H1 (cell line): ENCODE results near the gene GPR156. TPM values are rescaled to one million over a fixed set of nuclear protein-coding genes. Genes with fewer than 3 reads are reported as not detected.

ENCODE experiments used
- CTCF ChIA-PET: fragments of 300-600 bp; sonication (Branson Sonifier 250); formaldehyde crosslinking; loops from one replicate; lab custom pipeline; 2021; ENCODE audit not compliant: partially characterized antibody; lab: Charles Lee
- POLR2A ChIA-PET: fragments of 300-600 bp; sonication (Branson Sonifier 250); formaldehyde crosslinking; loops from one replicate; lab custom pipeline; 2021; ENCODE audit warnings: inconsistent platforms; ENCODE audit not compliant: partially characterized antibody; lab: Charles Lee
- DNase-seq, 2 experiments: peaks; one replicate each; pipeline versions ENCODE4 v3.0.0 to v3.0.0-alpha.2; 2010 to 2022; ENCODE audit warnings: low spot score in 2 of 2, low read depth in 1 of 2, mixed read lengths in 1 of 2
- FAIRE-seq: peaks from 2 replicates; lab custom pipeline; 2011; peaks lifted over from hg19 to GRCh38; lab: Jason Lieb, UNC
- H2AFZ ChIP-seq: 2 replicates; pipeline ENCODE4 v1.8.1; 2012; ENCODE audit warnings: low read length, inconsistent platforms
- H2AK5ac ChIP-seq: 2 replicates; pipeline ENCODE4 v1.6.1; 2013; ENCODE audit warnings: low read depth, low read length
- H2BK120ac ChIP-seq: replicated peaks from 2 replicates; pipeline ENCODE3; 2013; ENCODE audit warnings: low read depth, low read length, inconsistent platforms
- H2BK12ac ChIP-seq: 2 replicates; pipeline ENCODE4 v1.6.1; 2013; ENCODE audit warnings: low read depth, low read length
- H2BK15ac ChIP-seq: 2 replicates; pipeline ENCODE4 v1.6.1; 2013; ENCODE audit warnings: low read length
- H2BK20ac ChIP-seq: 2 replicates; pipeline ENCODE4 v1.6.1; 2013; ENCODE audit warnings: low read length
- H2BK5ac ChIP-seq: 2 replicates; pipeline ENCODE4 v1.6.1; 2013; ENCODE audit warnings: low read depth, low read length
- H3K14ac ChIP-seq: 2 replicates; pipeline ENCODE4 v1.6.1; 2013; ENCODE audit warnings: inconsistent platforms; ENCODE audit not compliant: insufficient read length
- H3K18ac ChIP-seq: 2 replicates; pipeline ENCODE4 v1.6.1; 2013; ENCODE audit warnings: low read length; ENCODE audit errors: extremely low read depth
- H3K23ac ChIP-seq: 2 replicates; pipeline ENCODE4 v1.6.1; 2013; ENCODE audit warnings: inconsistent platforms; ENCODE audit not compliant: insufficient read length
- H3K23me2 ChIP-seq: 2 replicates; pipeline ENCODE4 v1.6.1; 2013; ENCODE audit warnings: low read depth, low read length
- H3K27ac ChIP-seq: 2 replicates; pipeline ENCODE4 v1.6.1; 2011; ENCODE audit warnings: low read depth, low read length, inconsistent platforms
- H3K27me3 ChIP-seq, 4 experiments: replicated peaks in 1 of 4; 1 replicate in 1 of 4; 2 replicates in 3 of 4; pipeline versions ENCODE4 v1.6.1 to v1.8.1; 2011 to 2013; ENCODE audit warnings: low read length in 3 of 4, mild to moderate bottlenecking in 3 of 4, inconsistent platforms in 2 of 4, mixed read lengths in 2 of 4, moderate library complexity in 1 of 4; ENCODE audit not compliant: control insufficient read depth in 3 of 4, insufficient read depth in 3 of 4; ENCODE audit errors: extremely low read depth in 1 of 4
- H3K36me3 ChIP-seq, 4 experiments: 2 replicates each; pipeline versions ENCODE4 v1.6.1 to v1.8.1; 2011 to 2013; ENCODE audit warnings: mild to moderate bottlenecking in 4 of 4, low read length in 3 of 4, moderate library complexity in 2 of 4, control low read depth in 1 of 4, inconsistent platforms in 1 of 4; ENCODE audit not compliant: insufficient read depth in 4 of 4, control insufficient read depth in 2 of 4
- H3K4ac ChIP-seq: replicated peaks from 2 replicates; pipeline ENCODE3; 2013; ENCODE audit warnings: low read length, low read depth, mixed read lengths, inconsistent platforms; ENCODE audit not compliant: insufficient read length
- H3K4me1 ChIP-seq, 4 experiments: replicated peaks in 1 of 4; 1 replicate in 1 of 4; 2 replicates in 3 of 4; pipeline versions ENCODE4 v1.6.1 to v1.8.1; 2011 to 2013; ENCODE audit warnings: low read length in 3 of 4, inconsistent platforms in 2 of 4, mixed read lengths in 1 of 4; ENCODE audit not compliant: insufficient read depth in 4 of 4, control insufficient read depth in 3 of 4
- H3K4me2 ChIP-seq, 2 experiments: 2 replicates each; pipeline versions ENCODE4 v1.6.1 to v1.8.1; 2011 to 2013; ENCODE audit warnings: low read depth in 2 of 2, low read length in 2 of 2, control low read depth in 1 of 2, inconsistent platforms in 1 of 2, mild to moderate bottlenecking in 1 of 2; ENCODE audit not compliant: insufficient read depth in 1 of 2
- H3K4me3 ChIP-seq, 4 experiments: fragments of 200-600, 300-600 bp in 1 of 4; sonication (generic), shearing (Covaris generic), sonication (Bioruptor Twin) in 1 of 4; 2 replicates each; pipeline versions ENCODE4 v1.5.1 to v1.8.1; 2011 to 2016; ENCODE audit warnings: low read length in 4 of 4, low read depth in 3 of 4, control low read depth in 2 of 4, inconsistent platforms in 2 of 4, mild to moderate bottlenecking in 2 of 4, mixed read lengths in 1 of 4, moderate library complexity in 1 of 4; ENCODE audit not compliant: insufficient read depth in 2 of 4; ENCODE audit errors: extremely low read depth in 1 of 4
- H3K56ac ChIP-seq: replicated peaks from 2 replicates; pipeline ENCODE3; 2013; ENCODE audit warnings: low read depth, mild to moderate bottlenecking, mixed read lengths, low read length, inconsistent platforms; ENCODE audit not compliant: insufficient read length
- H3K79me1 ChIP-seq: 2 replicates; pipeline ENCODE4 v1.6.1; 2013; ENCODE audit warnings: low read depth, low read length, control low read depth
- H3K79me2 ChIP-seq, 2 experiments: 2 replicates each; pipeline versions ENCODE4 v1.6.1 to v1.8.1; 2012 to 2013; ENCODE audit warnings: low read length in 2 of 2, mild to moderate bottlenecking in 2 of 2, inconsistent platforms in 1 of 2; ENCODE audit not compliant: insufficient read depth in 2 of 2, control insufficient read depth in 1 of 2
- H3K9ac ChIP-seq, 4 experiments: replicated peaks in 1 of 4; 1 replicate in 1 of 4; 2 replicates in 3 of 4; pipeline versions ENCODE4 v1.6.1 to v1.8.1; 2011 to 2013; ENCODE audit warnings: low read depth in 3 of 4, low read length in 3 of 4, control low read depth in 2 of 4, mild to moderate bottlenecking in 2 of 4, moderate library complexity in 2 of 4, inconsistent platforms in 1 of 4; ENCODE audit errors: extremely low read depth in 1 of 4
- H3K9me3 ChIP-seq, 2 experiments: 2 replicates each; pipeline versions ENCODE4 v1.6.1 to v1.8.1; 2012 to 2013; ENCODE audit warnings: mild to moderate bottlenecking in 2 of 2, moderate library complexity in 2 of 2, control low read depth in 1 of 2, inconsistent platforms in 1 of 2, low read depth in 1 of 2, low read length in 1 of 2, mixed read lengths in 1 of 2; ENCODE audit not compliant: insufficient read depth in 2 of 2
- H4K20me1 ChIP-seq, 2 experiments: replicated peaks in 1 of 2; 2 replicates each; pipeline versions ENCODE3 to v1.8.1; 2011 to 2013; ENCODE audit warnings: inconsistent platforms in 2 of 2, low read length in 2 of 2, mild to moderate bottlenecking in 1 of 2; ENCODE audit not compliant: insufficient read depth in 2 of 2, control insufficient read depth in 1 of 2
- H4K5ac ChIP-seq: 2 replicates; pipeline ENCODE4 v1.6.1; 2013; ENCODE audit warnings: low read length, low read depth, mixed read lengths, inconsistent platforms; ENCODE audit not compliant: insufficient read length
- H4K8ac ChIP-seq: 2 replicates; pipeline ENCODE4 v1.8.0; 2013; ENCODE audit warnings: mild to moderate bottlenecking, moderate library complexity, low read length, inconsistent platforms; ENCODE audit not compliant: insufficient read depth; ENCODE audit errors: extremely low read depth
- H4K91ac ChIP-seq: replicated peaks from 2 replicates; pipeline ENCODE3; 2013; ENCODE audit warnings: low read length, mixed read lengths, inconsistent platforms; ENCODE audit not compliant: insufficient read length
- ATF2 ChIP-seq: IDR thresholded peaks from 2 replicates; pipeline ENCODE4 v1.6.1; 2012; ENCODE audit warnings: low read length, inconsistent platforms
- CBX8 ChIP-seq: fragments of 300-800, 300-1000 bp; sonication (generic); IDR thresholded peaks from 2 replicates; pipeline ENCODE4 v1.7.1; 2016; ENCODE audit warnings: low read depth, low read length, borderline replicate concordance
- CEBPB ChIP-seq: IDR thresholded peaks from 2 replicates; pipeline ENCODE4 v1.6.1; 2012; ENCODE audit warnings: low read depth, low read length
- GTF2F1 ChIP-seq: IDR thresholded peaks from 2 replicates; pipeline ENCODE4 v1.6.1; 2012; ENCODE audit warnings: low read depth, low read length, improper control_type of control experiment, borderline replicate concordance
- RAD21 ChIP-seq, 2 experiments: IDR thresholded peaks in 1 of 2; conservative IDR thresholded peaks in 1 of 2; 2 replicates each; pipeline ENCODE4 v1.6.1; 2011; ENCODE audit warnings: low read depth in 2 of 2, low read length in 2 of 2, improper control_type of control experiment in 1 of 2, inconsistent platforms in 1 of 2, mild to moderate bottlenecking in 1 of 2, moderate library complexity in 1 of 2
- RBBP5 ChIP-seq: IDR thresholded peaks from 2 replicates; pipeline ENCODE4 v1.7.1; 2012; ENCODE audit warnings: low read depth, mild to moderate bottlenecking, inconsistent platforms, low read length, moderate library complexity, borderline replicate concordance
- RXRA ChIP-seq: IDR thresholded peaks from 2 replicates; pipeline ENCODE4 v1.6.1; 2011; ENCODE audit warnings: low read depth, mild to moderate bottlenecking, low read length, moderate library complexity; ENCODE audit not compliant: insufficient read depth
- SIN3A ChIP-seq, 2 experiments: IDR thresholded peaks in 1 of 2; conservative IDR thresholded peaks in 1 of 2; 2 replicates each; pipeline ENCODE4 v1.6.1; 2011 to 2012; ENCODE audit warnings: low read length in 2 of 2, improper control_type of control experiment in 1 of 2, low read depth in 1 of 2, mild to moderate bottlenecking in 1 of 2
- SP1 ChIP-seq: IDR thresholded peaks from 2 replicates; pipeline ENCODE4 v1.6.1; 2011; ENCODE audit warnings: low read depth, low read length
- TEAD4 ChIP-seq: IDR thresholded peaks from 2 replicates; pipeline ENCODE4 v1.6.1; 2012; ENCODE audit warnings: low read depth, low read length, inconsistent platforms, mixed read lengths
- USF2 ChIP-seq: IDR thresholded peaks from 2 replicates; pipeline ENCODE4 v1.6.1; 2011; ENCODE audit warnings: low read length, improper control_type of control experiment
- WGBS, 2 experiments: shearing (Covaris generic) in 1 of 2; methylation state at CpG; one replicate each; pipeline versions ENCODE4 v1.1.6 to v1.1.7; 2013 to 2015; ENCODE audit warnings: low lambda C conversion rate in 2 of 2, mixed read lengths in 2 of 2, inconsistent platforms in 1 of 2, low coverage in 1 of 2, missing lambda C conversion rate in 1 of 2; ENCODE audit not compliant: insufficient replicate concordance in 2 of 2, insufficient coverage in 1 of 2, insufficient read length in 1 of 2; ENCODE audit errors: extremely low coverage in 1 of 2, missing lambda C conversion rate in 1 of 2; 5-methylcytosine and 5-hydroxymethylcytosine counted together
- polyA plus RNA-seq, 7 experiments: library from polyadenylated mRNA; depleted of rRNA in 3 of 7; stranded (reverse) in 5 of 7; unstranded in 2 of 7; fragments of >200 nt in 5 of 7; fragments of 200-250 nt in 2 of 7; gene quantifications; 1 replicate in 5 of 7; 2 replicates in 1 of 7; 4 replicates in 1 of 7; pipeline versions ENCODE4 v1.2.1 to v1.2.3, GENCODE V29; 2011 to 2013; ENCODE audit warnings: missing spikeins in 2 of 7, mixed read lengths in 2 of 7
- total RNA-seq: library from RNA; stranded (reverse); fragmentation: NEBNext Ultra II Directional; extraction: Animal tissue kit (Norgen Biotek cat#: 25700); gene quantifications from 2 replicates; pipeline ENCODE4 v1.2.1, GENCODE V29; 2021

GPR156 gene
- total and polyA plus RNA-seq, 2 of the 8 experiments (the other 6 are each of a cell fraction or from before 2014, with no cell fraction given): 1.6 to 1.8 TPM

- H2BK5ac ChIP-seq: no peak overlapping the region
- ChIA-PET CTCF (interaction anchor here (0.6 to 1.4 kb wide), 3 partner anchors 9 to 227 kb away, joined by 3 to 5 read pairs (median 3); no protein-coding TSS in a partner anchor), POLR2A (no interaction called here)
- no peak overlapping the region for H2AK5ac ChIP-seq
- H3K27me3 ChIP-seq: no peaks in the 10 kb centered on the region
- no peak overlapping the region for H3K14ac ChIP-seq
- peaks cover 0 to 1% of the 10 kb centered on the region in 2 experiments for H4K20me1 ChIP-seq
- H3K23ac ChIP-seq: no peak overlapping the region
- H4K8ac ChIP-seq: no peak overlapping the region
- H2BK15ac ChIP-seq: no peak overlapping the region
- H2BK20ac ChIP-seq: no peak overlapping the region
- no peak overlapping the region for H3K56ac ChIP-seq
- peaks cover 0 to 20% (median 0%) of the 10 kb centered on the region in 4 experiments; a peak in 4 of 8 replicates for H3K36me3 ChIP-seq
- H3K4me3 ChIP-seq: no peak overlapping the region
- no peaks in the 10 kb centered on the region for H3K79me1 ChIP-seq
- no peak overlapping the region for H3K4me2 ChIP-seq
- H3K79me2 ChIP-seq: peaks cover 0 to 3% of the 10 kb centered on the region in 2 experiments; a peak in 1 of 4 replicates
- no peak overlapping the region for H2BK120ac ChIP-seq
- H2AFZ ChIP-seq: no peak overlapping the region
- H3K9ac ChIP-seq: no peak overlapping the region
- H3K4ac ChIP-seq: no peak overlapping the region
- no peaks in the 10 kb centered on the region for H3K23me2 ChIP-seq
- no peak overlapping the region for H3K27ac ChIP-seq
- DNase-seq (no peak), FAIRE-seq (no peak)
- no peak overlapping the region for H4K91ac ChIP-seq
- no peaks in the 10 kb centered on the region for H3K9me3 ChIP-seq
- no peak overlapping the region for H4K5ac ChIP-seq
- H3K4me1 ChIP-seq: no peaks in the 10 kb centered on the region
- no peak overlapping the region for H2BK12ac ChIP-seq
- H3K18ac ChIP-seq: no peak overlapping the region
- 94% methylated on average over 2 of the region's 2 CpGs; no CpG with 5 or more reads in 1 of the 2 experiments for WGBS, 2 experiments
- TF ChIP-seq TEAD4: no peak
- no peak for TF ChIP-seq GTF2F1
- TF ChIP-seq RXRA: no peak
- no peak for TF ChIP-seq ATF2
- no peak for TF ChIP-seq SP1
- TF ChIP-seq USF2: no peak
- no peak for TF ChIP-seq RBBP5
- TF ChIP-seq CBX8: no peak
- TF ChIP-seq CEBPB: no peak
- no peak for TF ChIP-seq RAD21 (IDR thresholded peaks at IDR 0.05 in 1 of 2, conservative IDR thresholded peaks at IDR 0.05 in 1 of 2; ENCODE audit: low read depth in 2 of 2, low read length in 2 of 2)
- TF ChIP-seq SIN3A (conservative IDR thresholded peaks at IDR 0.05 in 1 of 2, IDR thresholded peaks at IDR 0.05 in 1 of 2; ENCODE audit: low read depth in 1 of 2, low read length in 2 of 2): no peak
These were observed 46.1 kb upstream of the GPR156 start for GRCh38 chr3:120331076-120331475.
